ENCODE results near the gene SP9. TPM values are rescaled to one million over a fixed set of nuclear protein-coding genes. Genes with fewer than 3 reads are reported as not detected.

The SP9 gene
- total RNA-seq, 2 experiments from 2014 or later, result not detected

- intact Hi-C loops (cut with micrococcal nuclease; ENCODE audit: unreplicated experiment), result no loop called here
- DNase-seq (ENCODE audit: low spot score), result no peak
- Histone ChIP-seq H4K20me1 (ENCODE audit: insufficient read depth, low read length) (no peaks in the 10 kb centered on the region), H3K9me3 (ENCODE audit: low read length) (no peaks in the 10 kb centered on the region), H2AFZ (ENCODE audit: low read length) (no peak overlapping the region), H3K4me3 (ENCODE audit: low read depth, low read length, poor library complexity, severe bottlenecking) (no peak overlapping the region), H3K27ac (ENCODE audit: low read depth, low read length, poor library complexity, severe bottlenecking) (no peak overlapping the region), H3K36me3 (ENCODE audit: insufficient read depth, low read length) (no peaks in the 10 kb centered on the region), H3K79me2 (ENCODE audit: insufficient read depth, low read depth, low read length) (no peaks in the 10 kb centered on the region), H3K4me1 (ENCODE audit: insufficient read depth, low read length, poor library complexity, severe bottlenecking) (no peaks in the 10 kb centered on the region), H3K9me2 (ENCODE audit: insufficient read depth, low read length) (no peaks in the 10 kb centered on the region), H3K4me2 (ENCODE audit: low read length) (no peak overlapping the region)
- POLR2A ChIA-PET, result interaction anchor here (0.7 kb wide), 1 partner anchor 919 kb away, joined by 3 read pairs; no protein-coding TSS in a partner anchor
- BruUV-seq (replicated peaks), result no TSS peak
- CTCF ChIA-PET (ENCODE audit: unreplicated experiment), result no interaction called here
- no peak for TF ChIP-seq CTCF (conservative IDR thresholded peaks at IDR 0.05; ENCODE audit: low read length)
Measured at GRCh38 chr2:174322746-174323145, 12.0 kb upstream of the SP9 start.

- TF ChIP-seq CTCF (conservative IDR thresholded peaks at IDR 0.05; ENCODE audit: low read length) (no peak), EZH2phosphoT487 (IDR thresholded peaks at IDR 0.05; ENCODE audit: borderline replicate concordance, low read depth, low read length) (no peak)
- no peak overlapping the region for H2AFZ ChIP-seq (ENCODE audit: low read length)
- no TSS peak for BruUV-seq (replicated peaks)
- no peaks in the 10 kb centered on the region for H3K9me3 ChIP-seq (ENCODE audit: low read length)
- DNase-seq (ENCODE audit: low spot score), result no peak
- H3K4me1 ChIP-seq (ENCODE audit: insufficient read depth, low read length, poor library complexity, severe bottlenecking), result no peaks in the 10 kb centered on the region
- no peaks in the 10 kb centered on the region for H3K36me3 ChIP-seq (ENCODE audit: insufficient read depth, low read length)
- no peaks in the 10 kb centered on the region for H3K9me2 ChIP-seq (ENCODE audit: insufficient read depth, low read length)
- no peak overlapping the region for H3K27ac ChIP-seq (ENCODE audit: low read depth, low read length, poor library complexity, severe bottlenecking)
- intact Hi-C loops (cut with micrococcal nuclease; ENCODE audit: unreplicated experiment), result no loop called here
- H4K20me1 ChIP-seq (ENCODE audit: insufficient read depth, low read length), result no peaks in the 10 kb centered on the region
- H3K4me3 ChIP-seq (ENCODE audit: low read depth, low read length, poor library complexity, severe bottlenecking), result no peak overlapping the region
- ChIA-PET CTCF (ENCODE audit: unreplicated experiment) (no interaction called here), POLR2A (interaction anchor here (0.7 kb wide), 1 partner anchor 26 kb away, joined by 3 read pairs; no protein-coding TSS in a partner anchor)
- no peak overlapping the region for H3K4me2 ChIP-seq (ENCODE audit: low read length)
- no peaks in the 10 kb centered on the region for H3K79me2 ChIP-seq (ENCODE audit: insufficient read depth, low read depth, low read length)
Measured at GRCh38 chr2:174324530-174324929, 10.2 kb upstream of the SP9 start.

- no peaks in the 10 kb centered on the region for H3K4me1 ChIP-seq (ENCODE audit: insufficient read depth, low read length, poor library complexity, severe bottlenecking)
- ChIA-PET POLR2A (interaction anchor here (0.7 kb wide), 1 partner anchor 27 kb away, joined by 3 read pairs; no protein-coding TSS in a partner anchor), CTCF (ENCODE audit: unreplicated experiment) (interaction anchor here (1.1 kb wide), 1 partner anchor 67 kb away, joined by 3 read pairs; no protein-coding TSS in a partner anchor)
- H3K36me3 ChIP-seq (ENCODE audit: insufficient read depth, low read length), result no peaks in the 10 kb centered on the region
- H3K79me2 ChIP-seq (ENCODE audit: insufficient read depth, low read depth, low read length), result no peaks in the 10 kb centered on the region
- H3K4me2 ChIP-seq (ENCODE audit: low read length), result peak overlapping the region; percentile 46
- H2AFZ ChIP-seq (ENCODE audit: low read length), result peak overlapping the region; percentile 62
- H3K9me3 ChIP-seq (ENCODE audit: low read length), result no peaks in the 10 kb centered on the region
- H3K9me2 ChIP-seq (ENCODE audit: insufficient read depth, low read length), result no peaks in the 10 kb centered on the region
- H3K4me3 ChIP-seq (ENCODE audit: low read depth, low read length, poor library complexity, severe bottlenecking), result peak overlapping the region; percentile 41
- DNase-seq (ENCODE audit: low spot score), result no peak
- no peak overlapping the region for H3K27ac ChIP-seq (ENCODE audit: low read depth, low read length, poor library complexity, severe bottlenecking)
- intact Hi-C loops (cut with micrococcal nuclease; ENCODE audit: unreplicated experiment), result no loop called here
- no peaks in the 10 kb centered on the region for H4K20me1 ChIP-seq (ENCODE audit: insufficient read depth, low read length)
- TF ChIP-seq CTCF (conservative IDR thresholded peaks at IDR 0.05; ENCODE audit: low read length) (no peak), EZH2phosphoT487 (IDR thresholded peaks at IDR 0.05; ENCODE audit: borderline replicate concordance, low read depth, low read length) (peak; percentile 58; the same call in 1 of the 2 replicates)
- no TSS peak for BruUV-seq (replicated peaks)
Measured at GRCh38 chr2:174325373-174326160, 9.2 kb upstream of the SP9 start.

Measured in OCI-LY7 (cell line).